Esophagus mucosa (tissue), 1 donor: ENCODE data around the gene DUSP22. TPM values are rescaled to one million over a fixed set of nuclear protein-coding genes. Genes with fewer than 3 reads are reported as not detected.
A peak's percentile ranks its signal among the peaks of the same experiment; 100 is the strongest.
"Not testable (repeated sequence)": the region's sequence is repeated elsewhere in the genome, so short reads cannot be mapped to it uniquely, and the experiment has no call there.

ENCODE experiments used
- ATAC-seq: fragments of 200-7000 bp; cut with Tn5 transposase; one replicate; pipeline ENCODE4 v1.9.1; 2020
- total RNA-seq: library from RNA; stranded (reverse); gene quantifications from one replicate; pipeline ENCODE4 v1.2.4, GENCODE V29; 2023
- donor health status: DM: yes; HTN: yes; CAD: no.

The DUSP22 gene
- 40.1 TPM for total RNA-seq

GRCh38 chr6:291697-292505, at the start of gene DUSP22:
Gene DUSP22 (plus strand): TSS chr6:292487. CDS start chr6:292540, 53 bp downstream.
- ATAC-seq = peak; percentile 86

- ATAC-seq = peak; percentile 51
Measured at GRCh38 chr6:246352-246751, 45.9 kb upstream of the DUSP22 start.

GRCh38 chr6:247351-247750, 44.9 kb upstream of the DUSP22 start:
- no peak for ATAC-seq

GRCh38 chr6:248046-248445, 44.2 kb upstream of the DUSP22 start:
- not testable (repeated sequence) for ATAC-seq

GRCh38 chr6:250676-251075, 41.6 kb upstream of the DUSP22 start:
- no peak for ATAC-seq

- peak; percentile 85 for ATAC-seq
Measured at GRCh38 chr6:251920-252319, 40.4 kb upstream of the DUSP22 start.

GRCh38 chr6:252775-253535, 39.3 kb upstream of the DUSP22 start:
- ATAC-seq = peak; percentile 53

- ATAC-seq = peak; percentile 81
Measured at GRCh38 chr6:254016-254415, 38.3 kb upstream of the DUSP22 start.

- no peak for ATAC-seq
Measured at GRCh38 chr6:255041-255750, 37.1 kb upstream of the DUSP22 start.

- ATAC-seq = no peak
Measured at GRCh38 chr6:255751-256083, 36.6 kb upstream of the DUSP22 start.

GRCh38 chr6:256169-256568, 36.1 kb upstream of the DUSP22 start:
- ATAC-seq = no peak

GRCh38 chr6:257031-257725, 35.1 kb upstream of the DUSP22 start:
- ATAC-seq = peak; percentile 40

- ATAC-seq = peak; percentile 32
Measured at GRCh38 chr6:257774-258173, 34.5 kb upstream of the DUSP22 start.

GRCh38 chr6:259316-259715, 33.0 kb upstream of the DUSP22 start:
- ATAC-seq = no peak

GRCh38 chr6:259901-260508, 32.3 kb upstream of the DUSP22 start:
- ATAC-seq = no peak

- ATAC-seq = no peak
Measured at GRCh38 chr6:264626-265025, 27.7 kb upstream of the DUSP22 start.

- peak; percentile 53 for ATAC-seq
Measured at GRCh38 chr6:268394-268935, 23.8 kb upstream of the DUSP22 start.

GRCh38 chr6:273551-274058, 18.7 kb upstream of the DUSP22 start:
- peak; percentile 70 for ATAC-seq

GRCh38 chr6:277746-278145, 14.5 kb upstream of the DUSP22 start:
- ATAC-seq = no peak

- ATAC-seq = no peak
Measured at GRCh38 chr6:278494-278893, 13.8 kb upstream of the DUSP22 start.

- ATAC-seq = no peak
Measured at GRCh38 chr6:279341-280029, 12.8 kb upstream of the DUSP22 start.
